HCT116 (cell line): Measurements from ENCODE around the gene SLC46A3.

Experiments
- POLR2A ChIP-seq: IDR thresholded peaks from 2 replicates; pipeline ENCODE4 v1.7.0; 2011; ENCODE audit warnings: borderline replicate concordance; ENCODE audit not compliant: insufficient read depth, insufficient read length; ENCODE audit errors: extremely low read depth
- TCF7L2 ChIP-seq: IDR thresholded peaks from 2 replicates; pipeline ENCODE4 v1.7.0; 2011; ENCODE audit warnings: borderline replicate concordance, inconsistent platforms; ENCODE audit not compliant: insufficient read depth, insufficient read length; ENCODE audit errors: extremely low read depth
- YY1 ChIP-seq: IDR thresholded peaks from 2 replicates; pipeline ENCODE4 v1.6.1; 2011; ENCODE audit warnings: low read length, low read depth, moderate library complexity, mild to moderate bottlenecking; ENCODE audit not compliant: insufficient replicate concordance; ENCODE audit errors: extremely low read depth
- TF ChIP-seq, protein P1 (sequence below), 3 experiments: fragments of 200-600 bp in 1 of 3; sonication (generic) in 1 of 3; IDR thresholded peaks in 2 of 3; conservative IDR thresholded peaks in 1 of 3; 2 replicates each; pipeline ENCODE4 v1.5.1; 2012 to 2017; ENCODE audit warnings: low read depth in 2 of 3, low read length in 2 of 3, antibody characterized with exemption in 1 of 3, borderline replicate concordance in 1 of 3, control low read depth in 1 of 3, mild to moderate bottlenecking in 1 of 3, mixed read lengths in 1 of 3, mixed run types in 1 of 3, moderate library complexity in 1 of 3; ENCODE audit not compliant: insufficient read depth in 1 of 3

DNA sequence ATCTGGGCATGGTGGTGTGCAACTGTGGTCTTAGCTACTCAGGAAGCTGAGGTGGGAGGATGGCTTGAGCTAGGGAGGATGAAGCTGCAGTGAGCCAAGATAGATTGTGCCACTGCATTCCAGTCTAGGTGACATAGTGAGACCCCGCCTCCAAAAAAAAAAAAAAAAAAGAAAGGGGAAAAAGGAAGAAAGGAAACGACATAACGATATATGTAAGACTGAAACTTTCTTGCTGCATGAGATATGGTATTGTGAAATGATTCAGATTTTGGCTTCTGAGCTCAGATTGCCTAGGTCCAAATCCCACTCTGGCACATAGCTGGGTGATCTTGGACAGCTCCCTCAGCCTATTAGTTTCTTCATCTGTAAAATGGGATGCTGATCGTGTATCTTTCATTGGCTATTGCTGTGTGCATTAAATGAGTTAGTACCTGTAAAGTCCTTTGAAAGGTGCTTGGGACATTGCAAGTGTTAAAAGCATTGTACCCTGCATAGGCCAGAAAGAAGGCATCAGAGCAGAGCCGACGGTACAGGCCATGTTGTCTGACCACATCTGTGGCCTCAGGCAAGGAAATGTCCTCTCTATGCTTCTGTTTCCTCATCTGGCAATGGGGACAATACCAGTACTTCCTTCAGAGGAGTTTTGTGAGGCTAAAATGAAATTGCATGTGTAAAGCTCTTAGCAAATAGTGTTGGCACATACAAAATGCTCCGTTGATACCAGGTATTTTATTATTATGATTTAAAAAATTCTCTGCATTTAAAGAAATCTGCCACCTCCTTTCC, 32.6 kb upstream of the SLC46A3 start:
- TF ChIP-seq YY1 = no peak
- TF ChIP-seq, protein P1, sequence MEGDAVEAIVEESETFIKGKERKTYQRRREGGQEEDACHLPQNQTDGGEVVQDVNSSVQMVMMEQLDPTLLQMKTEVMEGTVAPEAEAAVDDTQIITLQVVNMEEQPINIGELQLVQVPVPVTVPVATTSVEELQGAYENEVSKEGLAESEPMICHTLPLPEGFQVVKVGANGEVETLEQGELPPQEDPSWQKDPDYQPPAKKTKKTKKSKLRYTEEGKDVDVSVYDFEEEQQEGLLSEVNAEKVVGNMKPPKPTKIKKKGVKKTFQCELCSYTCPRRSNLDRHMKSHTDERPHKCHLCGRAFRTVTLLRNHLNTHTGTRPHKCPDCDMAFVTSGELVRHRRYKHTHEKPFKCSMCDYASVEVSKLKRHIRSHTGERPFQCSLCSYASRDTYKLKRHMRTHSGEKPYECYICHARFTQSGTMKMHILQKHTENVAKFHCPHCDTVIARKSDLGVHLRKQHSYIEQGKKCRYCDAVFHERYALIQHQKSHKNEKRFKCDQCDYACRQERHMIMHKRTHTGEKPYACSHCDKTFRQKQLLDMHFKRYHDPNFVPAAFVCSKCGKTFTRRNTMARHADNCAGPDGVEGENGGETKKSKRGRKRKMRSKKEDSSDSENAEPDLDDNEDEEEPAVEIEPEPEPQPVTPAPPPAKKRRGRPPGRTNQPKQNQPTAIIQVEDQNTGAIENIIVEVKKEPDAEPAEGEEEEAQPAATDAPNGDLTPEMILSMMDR (IDR thresholded peaks at IDR 0.05 in 2 of 3, conservative IDR thresholded peaks at IDR 0.05 in 1 of 3; ENCODE audit: borderline replicate concordance in 1 of 3, insufficient read depth in 1 of 3, low read depth in 2 of 3, low read length in 2 of 3) = no peak
- TF ChIP-seq POLR2A = no peak
- no peak for TF ChIP-seq TCF7L2
